GM18868 (cell line): Measurements from ENCODE around the gene ATF1.
"Not testable (repeated sequence)": the region's sequence is repeated elsewhere in the genome, so short reads cannot be mapped to it uniquely, and the experiment has no call there.

Experiments
- ATAC-seq: cut with Tn5 transposase; IDR thresholded peaks from one replicate; pipeline ENCODE4 v1.9.1; 2021; ENCODE audit warnings: mild to moderate bottlenecking, moderate library complexity; ENCODE audit not compliant: unreplicated experiment

ATF1 gene

DNA sequence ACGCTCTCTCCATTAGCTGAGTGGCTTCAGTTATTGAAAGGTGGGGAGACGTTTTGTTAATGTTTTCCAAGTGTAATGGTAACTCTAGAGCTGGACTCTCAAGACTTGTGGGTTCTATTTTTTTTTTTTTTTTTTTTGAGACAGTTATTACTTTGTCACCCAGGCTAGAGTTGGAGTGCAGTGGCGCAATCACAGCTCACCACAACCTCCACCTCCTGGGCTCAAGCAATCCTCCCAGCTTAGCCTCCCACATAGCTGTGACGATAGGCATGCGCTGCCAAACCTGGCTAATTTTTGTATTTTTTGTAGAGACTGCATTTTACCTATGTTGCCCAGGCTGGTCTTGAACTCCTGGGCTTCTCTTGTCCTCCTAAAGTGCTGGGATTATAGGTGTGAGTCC lies 26.2 kb downstream of the ATF1 start:
- ATAC-seq, result no peak

DNA sequence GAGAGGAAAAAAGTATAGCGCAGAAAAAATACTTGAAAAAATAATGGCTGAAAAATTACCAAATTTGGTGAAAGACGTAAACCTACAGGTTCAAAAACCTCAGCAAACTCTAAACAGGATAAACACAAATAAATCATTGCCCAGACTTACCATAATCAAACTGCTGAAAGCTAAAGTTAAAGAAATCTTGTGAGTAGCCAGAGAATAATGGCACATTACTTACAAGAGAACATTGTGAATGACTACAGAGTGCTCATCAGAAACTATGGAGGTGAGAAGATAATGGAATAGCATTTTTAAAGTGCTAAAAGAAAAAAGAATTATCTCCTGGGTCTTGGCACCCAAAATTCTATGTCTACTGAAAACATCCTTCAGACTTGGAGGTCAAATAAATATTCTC lies 36.0 kb downstream of the ATF1 start:
- ATAC-seq, result no peak

DNA sequence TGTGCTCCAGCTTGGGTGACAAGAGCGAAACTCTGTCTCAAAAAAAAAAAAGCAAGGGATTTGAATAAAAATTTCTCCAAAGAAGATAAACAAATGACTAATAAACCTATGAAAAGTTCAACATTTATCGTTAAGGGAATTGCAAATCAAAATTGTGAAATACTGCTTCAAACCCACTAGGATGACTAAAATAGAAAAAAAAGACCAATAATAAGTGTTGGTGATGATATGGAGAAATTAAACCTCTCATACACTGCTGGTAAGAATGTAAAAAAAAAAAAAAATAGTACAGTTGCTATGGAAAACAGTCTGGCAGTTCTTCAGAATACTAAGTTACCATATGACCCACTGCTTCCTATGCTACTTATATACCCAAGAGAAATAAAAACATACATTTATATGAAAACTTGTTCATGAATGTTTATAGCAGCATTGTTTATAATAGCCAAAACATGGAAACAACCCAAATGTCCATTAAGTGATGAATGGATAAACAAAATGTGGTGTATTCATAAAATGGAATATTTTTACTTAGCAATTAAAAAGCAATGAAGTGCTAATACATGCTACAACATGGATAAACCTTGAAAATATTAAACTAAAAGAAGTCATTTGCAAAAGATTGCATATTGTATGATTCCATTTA lies 39.5 kb downstream of the ATF1 start:
- no peak for ATAC-seq

DNA sequence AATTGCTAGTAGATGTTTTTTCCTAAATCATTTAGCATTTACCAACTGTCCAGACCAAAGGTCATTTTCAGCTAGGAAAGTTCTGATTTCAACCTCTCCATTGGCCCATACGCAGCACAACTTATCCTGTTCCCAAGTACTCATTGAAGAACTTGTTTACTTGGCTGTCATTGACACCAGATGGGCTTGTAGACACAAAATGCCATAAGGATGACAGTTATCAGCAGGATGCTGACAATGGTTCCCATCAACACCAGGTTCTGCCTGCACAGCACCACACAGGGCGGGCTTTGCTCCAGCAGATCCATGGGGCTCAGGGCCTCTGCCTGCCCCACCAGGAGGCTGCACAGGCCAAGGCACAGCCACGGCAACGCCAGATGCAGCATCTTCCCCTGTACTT lies 42.3 kb downstream of the ATF1 start:
- ATAC-seq, result no peak

DNA sequence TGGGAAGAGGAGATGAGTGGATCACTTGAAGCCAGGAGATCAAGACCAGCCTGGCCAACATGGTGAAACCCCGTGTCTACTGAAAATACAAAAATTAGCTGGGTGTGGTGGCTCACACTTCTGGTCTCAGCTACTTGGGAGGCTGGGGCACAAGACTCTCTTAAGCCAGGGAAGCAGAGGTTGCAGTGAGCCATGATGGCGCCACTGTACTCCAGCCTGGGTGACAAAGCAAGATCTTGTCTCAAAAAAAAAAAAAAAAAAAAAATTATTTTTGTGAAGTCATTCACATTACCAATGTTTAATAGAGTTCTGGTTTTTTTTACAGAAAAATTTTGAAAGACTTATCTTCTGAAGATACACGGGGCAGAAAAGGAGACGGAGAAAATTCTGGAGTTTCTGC lies 45.2 kb downstream of the ATF1 start:
- ATAC-seq, result not testable (repeated sequence)

DNA sequence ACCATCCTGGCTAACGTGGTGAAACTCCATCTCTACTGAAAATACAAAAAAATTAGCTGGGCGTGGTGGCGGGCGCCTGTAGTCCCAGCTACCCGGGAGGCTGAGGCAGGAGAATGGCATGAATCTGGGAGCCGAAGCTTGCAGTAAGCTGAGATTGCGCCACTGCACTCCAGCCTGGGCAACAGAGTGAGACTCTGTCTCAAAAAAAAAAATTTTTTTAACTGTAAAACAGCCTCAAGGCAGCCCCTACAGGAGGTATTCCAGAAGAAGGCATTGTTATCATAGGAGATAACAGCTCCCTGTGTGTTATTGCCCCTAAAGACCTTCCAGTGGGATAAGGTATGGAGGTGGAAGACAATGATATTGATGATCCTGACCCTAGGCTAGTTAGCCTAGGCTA lies 51.0 kb downstream of the ATF1 start:
- ATAC-seq, result not testable (repeated sequence)

- ATAC-seq, result no peak
Measured at GRCh38 chr12:50820177-50820576, 56.3 kb downstream of the ATF1 start.

GRCh38 chr12:50822082-50822481 lies 58.2 kb downstream of the ATF1 start:
- ATAC-seq, result no peak

DNA sequence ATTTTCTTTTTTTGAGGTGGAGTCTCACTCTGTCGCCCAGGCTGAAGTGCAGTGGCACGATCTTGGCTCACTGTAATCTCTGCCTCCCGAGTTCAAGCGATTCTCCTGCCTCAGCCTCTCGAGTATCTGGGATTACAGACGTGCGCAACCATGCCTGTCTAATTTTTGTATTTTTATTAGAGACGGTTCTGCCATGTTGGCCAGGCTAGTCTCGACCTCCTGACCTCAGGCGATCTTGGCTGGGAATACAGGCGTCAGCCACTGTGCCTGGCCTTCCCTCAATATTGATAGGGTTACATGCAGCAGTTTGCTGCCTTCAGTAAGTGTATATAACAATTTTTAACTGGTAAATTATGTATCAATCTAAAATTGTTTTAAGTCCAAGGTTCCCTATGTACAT lies 59.8 kb downstream of the ATF1 start:
- ATAC-seq, result not testable (repeated sequence)

DNA sequence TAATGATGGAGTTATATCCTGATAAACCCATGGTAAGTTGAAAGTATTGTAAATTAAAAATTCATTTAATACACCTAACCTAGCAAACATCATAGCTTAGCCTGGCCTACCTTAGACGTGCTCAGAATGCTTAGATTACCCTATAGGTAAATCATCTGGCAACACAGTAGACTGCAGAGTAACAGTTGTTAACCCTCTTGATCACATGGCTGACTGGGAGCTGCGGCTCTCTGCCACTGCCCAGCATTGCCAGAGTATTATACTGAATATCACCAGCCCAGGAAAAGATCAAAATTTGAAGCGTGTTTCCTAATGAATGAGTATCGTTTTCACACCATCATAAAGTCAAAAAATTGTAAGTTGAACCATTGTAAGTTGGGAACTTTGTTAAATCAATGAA lies 61.0 kb downstream of the ATF1 start:
- no peak for ATAC-seq

DNA sequence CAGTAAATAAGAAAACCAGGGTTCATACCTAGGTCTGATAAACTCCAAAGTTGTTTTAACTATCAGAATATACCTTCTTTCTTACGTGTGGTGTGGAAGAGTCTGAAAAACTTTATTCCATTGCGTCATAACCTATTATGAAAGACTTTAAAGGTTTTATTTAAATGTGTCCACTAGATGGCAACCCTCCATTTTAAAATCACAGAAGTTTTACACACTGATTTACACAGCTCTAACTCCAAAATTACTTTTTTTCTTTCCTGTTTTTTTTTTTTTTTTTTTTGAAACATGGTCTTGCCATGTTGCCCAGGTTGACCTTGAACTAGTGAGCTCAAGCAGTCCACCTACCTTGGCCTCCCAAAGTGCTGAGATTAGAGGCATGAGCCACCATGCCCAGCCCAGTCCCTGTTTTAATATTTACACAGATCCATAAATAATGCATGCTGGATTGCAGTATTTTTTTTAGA lies 61.5 kb downstream of the ATF1 start:
- no peak for ATAC-seq

- no peak for ATAC-seq
Measured at GRCh38 chr12:50828121-50828520, 64.2 kb downstream of the ATF1 start.

GRCh38 chr12:50828886-50829285 lies 65.0 kb downstream of the ATF1 start:
- ATAC-seq, result no peak

DNA sequence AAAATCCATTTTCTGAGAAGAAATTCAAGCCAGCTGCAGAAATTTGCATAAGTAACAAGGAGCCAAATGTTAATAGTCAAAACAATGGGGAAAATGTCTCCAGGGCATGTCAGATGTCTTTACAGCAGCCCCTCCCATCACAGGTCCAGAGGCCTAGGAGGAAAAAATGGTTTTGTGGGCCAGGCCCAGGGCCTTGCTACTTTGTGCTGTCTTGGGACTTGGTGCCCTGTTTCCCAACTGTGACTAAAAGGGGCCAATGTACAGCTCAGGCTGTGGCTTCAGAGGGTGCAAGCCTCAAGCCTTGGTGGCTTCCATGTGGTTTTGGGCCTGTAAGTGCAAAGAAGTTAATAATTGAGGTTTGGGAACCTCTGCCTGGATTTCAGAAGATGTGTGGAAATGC lies 69.9 kb downstream of the ATF1 start:
- ATAC-seq, result not testable (repeated sequence)

DNA sequence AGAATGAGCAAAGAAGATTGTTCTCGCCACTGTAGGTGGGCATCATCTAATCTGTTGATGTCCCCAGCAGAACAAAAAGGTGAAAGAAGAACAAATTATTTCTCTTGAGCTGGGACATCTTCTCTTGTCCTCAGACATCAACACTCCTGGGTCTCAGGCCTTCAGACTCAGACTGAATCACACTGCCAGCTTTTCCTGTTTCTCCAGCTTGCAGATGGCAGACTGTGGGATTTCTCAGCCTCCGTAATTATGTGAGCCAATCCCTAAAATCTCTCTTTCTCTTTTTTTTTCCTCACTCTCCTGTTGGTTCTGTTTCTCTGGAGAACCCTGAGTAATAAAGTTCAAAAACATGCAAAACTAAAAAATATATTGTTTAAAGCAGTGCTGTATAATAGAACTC lies 75.1 kb downstream of the ATF1 start:
- ATAC-seq, result no peak

DNA sequence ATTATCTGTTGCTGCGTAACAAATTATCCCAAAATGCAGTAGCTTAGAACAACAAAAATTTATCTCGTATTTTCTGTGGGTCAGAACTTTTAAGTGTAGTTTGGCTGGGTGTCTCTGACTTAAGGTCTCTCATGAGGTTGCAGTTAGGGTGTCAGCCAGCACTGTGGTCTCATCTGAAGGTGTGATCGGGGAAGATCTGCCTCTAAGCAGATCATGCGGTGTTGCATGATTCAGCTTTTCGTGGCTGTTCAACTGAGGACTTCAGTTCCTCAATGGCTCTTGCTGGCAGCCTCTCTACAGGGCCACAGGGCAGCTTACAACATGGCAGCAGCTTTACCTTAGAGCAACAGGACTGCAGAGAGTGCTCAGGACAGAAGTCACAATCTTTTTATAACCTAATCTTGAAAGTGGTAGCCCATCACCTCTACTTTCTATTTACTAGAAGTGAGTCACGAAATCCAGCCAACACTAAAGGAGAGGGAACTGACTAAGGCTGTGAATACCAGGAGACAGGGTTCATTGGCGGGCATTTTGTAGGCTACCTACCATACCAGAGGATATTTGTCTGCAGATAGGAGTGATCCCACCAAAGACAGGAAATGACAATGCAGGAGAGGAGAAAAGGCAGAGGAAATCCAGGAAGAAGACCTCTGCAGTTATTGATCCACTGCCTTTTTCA lies 77.0 kb downstream of the ATF1 start:
- no peak for ATAC-seq

DNA sequence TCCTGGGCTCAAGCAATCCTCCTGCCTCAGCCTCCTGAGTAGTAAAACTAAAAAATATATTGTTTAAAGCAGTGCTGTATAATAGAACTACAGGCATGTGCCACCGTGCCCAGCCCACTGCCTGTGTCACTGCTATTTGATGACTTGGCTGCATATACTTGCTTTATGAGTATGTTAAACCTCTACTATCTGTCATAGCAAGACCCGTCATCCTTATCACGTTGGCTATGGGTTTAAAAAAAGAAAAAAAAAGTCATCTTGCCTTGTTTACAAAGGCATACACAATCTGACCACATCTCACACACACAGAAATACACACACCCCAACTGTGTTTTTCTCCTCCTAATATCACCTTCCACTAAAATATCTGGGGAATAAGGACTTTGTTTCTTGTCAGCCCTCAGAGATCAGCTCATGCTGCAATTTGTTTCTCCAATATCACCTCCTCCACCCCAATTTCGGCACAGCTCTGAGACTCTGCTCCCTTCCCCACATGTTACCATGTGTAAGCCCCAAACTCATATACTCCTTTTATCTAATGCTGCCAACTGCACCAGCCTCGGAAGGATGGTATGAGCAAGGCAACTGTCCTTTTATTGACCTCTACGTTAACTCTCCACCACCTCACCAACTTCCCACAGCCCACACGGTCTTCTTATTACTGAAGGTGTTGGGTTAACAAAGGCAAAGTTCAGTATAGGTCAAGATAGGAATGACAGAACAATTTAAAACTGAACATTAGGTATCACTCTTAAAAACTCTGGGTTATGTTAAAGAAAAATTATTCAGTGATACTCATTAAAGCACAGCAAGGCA lies 78.0 kb downstream of the ATF1 start:
- ATAC-seq, result no peak

GRCh38 chr12:50842637-50843493 lies 79.0 kb downstream of the ATF1 start, which contains the start of gene TMPRSS12:
Gene TMPRSS12, plus strand, starts transcription at chr12:50842926. Its CDS starts 39 bp downstream, at chr12:50842965.
- no peak for ATAC-seq

DNA sequence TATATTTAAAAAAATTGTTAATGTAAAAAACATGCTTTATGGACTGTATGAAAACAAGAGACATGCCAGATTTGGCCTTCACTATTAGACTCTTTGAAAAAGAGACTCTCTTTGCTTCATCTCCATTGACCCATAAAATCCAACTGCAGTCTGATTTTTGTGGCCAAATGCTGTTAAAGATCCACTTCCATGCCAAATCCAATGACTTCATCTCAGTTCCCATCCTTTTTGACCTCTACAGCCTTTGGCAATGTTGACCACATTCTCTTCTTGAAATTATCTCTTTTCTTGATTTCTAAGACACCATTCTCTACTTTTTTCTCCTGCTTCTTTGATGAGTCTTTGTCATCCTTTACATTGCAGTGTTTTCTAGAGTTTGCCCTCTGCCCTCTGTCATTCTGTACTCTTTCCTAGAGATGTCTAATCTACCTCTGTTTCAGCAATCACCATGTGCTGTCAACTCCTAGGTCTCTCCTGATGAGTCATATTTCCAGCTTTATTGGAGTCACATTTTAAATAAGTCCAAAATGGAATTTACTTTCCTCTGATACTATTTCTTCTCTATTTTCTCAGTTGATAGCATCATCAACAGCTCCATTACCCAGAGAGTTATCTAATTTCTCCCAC lies 81.2 kb downstream of the ATF1 start:
- ATAC-seq, result no peak

DNA sequence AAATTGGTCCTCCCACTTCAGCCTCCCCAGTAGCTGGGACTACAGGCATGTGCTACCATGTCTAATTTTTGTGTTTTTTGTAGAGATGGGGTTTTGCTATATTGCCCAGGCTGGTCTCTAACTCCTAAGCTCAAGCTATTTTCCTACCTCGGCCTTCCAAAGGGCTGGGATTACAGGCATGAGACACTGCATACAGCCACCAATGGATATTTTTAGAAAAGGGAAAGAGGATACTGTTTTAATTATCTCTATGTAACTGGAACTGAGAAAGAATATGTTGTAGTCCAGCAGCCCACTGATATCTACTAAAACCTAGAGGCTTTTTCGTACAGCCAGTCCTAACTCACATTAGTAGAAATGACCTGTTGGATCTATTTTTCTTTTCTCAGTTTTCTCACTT lies 85.1 kb downstream of the ATF1 start:
- ATAC-seq, result no peak
